ENCODE results near the gene RALB. TPM values are rescaled to one million over a fixed set of nuclear protein-coding genes. Genes with fewer than 3 reads are reported as not detected.

The RALB gene
- total RNA-seq, 1 donor from 2014 or later, result 65.9 TPM

GRCh38 chr2:120316071-120316470, 63.4 kb downstream of the RALB start:
- DNase-seq (peak; percentile 36), ATAC-seq (no peak)
- Histone ChIP-seq H3K4me1 (peaks cover 18% of the 10 kb centered on the region), H3K36me3 (no peaks in the 10 kb centered on the region), H3K4me3 (no peak overlapping the region), H3K27me3 (no peaks in the 10 kb centered on the region), H3K9me3 (no peaks in the 10 kb centered on the region), H3K27ac (no peak overlapping the region)
- TF ChIP-seq, protein P1, sequence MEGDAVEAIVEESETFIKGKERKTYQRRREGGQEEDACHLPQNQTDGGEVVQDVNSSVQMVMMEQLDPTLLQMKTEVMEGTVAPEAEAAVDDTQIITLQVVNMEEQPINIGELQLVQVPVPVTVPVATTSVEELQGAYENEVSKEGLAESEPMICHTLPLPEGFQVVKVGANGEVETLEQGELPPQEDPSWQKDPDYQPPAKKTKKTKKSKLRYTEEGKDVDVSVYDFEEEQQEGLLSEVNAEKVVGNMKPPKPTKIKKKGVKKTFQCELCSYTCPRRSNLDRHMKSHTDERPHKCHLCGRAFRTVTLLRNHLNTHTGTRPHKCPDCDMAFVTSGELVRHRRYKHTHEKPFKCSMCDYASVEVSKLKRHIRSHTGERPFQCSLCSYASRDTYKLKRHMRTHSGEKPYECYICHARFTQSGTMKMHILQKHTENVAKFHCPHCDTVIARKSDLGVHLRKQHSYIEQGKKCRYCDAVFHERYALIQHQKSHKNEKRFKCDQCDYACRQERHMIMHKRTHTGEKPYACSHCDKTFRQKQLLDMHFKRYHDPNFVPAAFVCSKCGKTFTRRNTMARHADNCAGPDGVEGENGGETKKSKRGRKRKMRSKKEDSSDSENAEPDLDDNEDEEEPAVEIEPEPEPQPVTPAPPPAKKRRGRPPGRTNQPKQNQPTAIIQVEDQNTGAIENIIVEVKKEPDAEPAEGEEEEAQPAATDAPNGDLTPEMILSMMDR (IDR thresholded peaks at IDR 0.05), result no peak
- intact Hi-C loops (cut with DNase I), result loop anchor here (10.0 kb wide), 1 partner anchor 91 kb away; the partner anchor contains the start of gene TMEM185B

DNA sequence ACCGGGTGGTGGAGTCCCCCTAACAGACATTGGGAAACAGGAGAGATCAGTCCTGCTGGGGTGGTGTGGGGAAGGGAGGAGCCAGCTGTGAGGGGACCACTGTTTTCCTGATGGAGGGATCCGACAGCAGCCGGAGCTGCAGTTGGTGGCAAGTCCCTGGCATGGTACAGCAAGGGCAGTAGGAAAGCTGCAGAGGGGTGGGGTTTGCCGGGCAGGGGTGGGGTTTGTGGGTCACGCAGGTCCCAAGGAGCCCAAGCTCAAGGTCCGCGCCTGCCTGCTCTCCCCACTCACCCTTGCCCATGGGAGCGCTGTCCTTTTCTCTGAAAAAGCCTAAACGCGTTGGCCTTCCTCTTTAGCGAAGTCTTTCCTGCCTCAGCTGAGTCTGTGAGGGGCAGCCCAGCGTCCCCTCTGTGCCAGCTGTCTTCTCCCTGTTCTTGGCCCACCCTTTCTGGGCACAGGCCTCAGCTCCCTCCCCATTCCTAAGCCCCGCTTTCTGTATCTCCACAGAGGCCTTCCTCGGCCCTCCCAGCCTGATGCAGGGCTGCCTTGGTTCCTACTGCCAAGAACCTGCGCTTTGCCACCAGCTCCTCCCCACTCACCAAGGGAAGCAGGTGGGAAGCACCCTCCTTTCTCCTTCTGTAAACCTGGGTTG, 64.0 kb downstream of the RALB start:
- TF ChIP-seq, protein P1 (IDR thresholded peaks at IDR 0.05), result no peak
- no peak overlapping the region for H3K4me3 ChIP-seq
- peaks cover 18% of the 10 kb centered on the region for H3K4me1 ChIP-seq
- H3K9me3 ChIP-seq, result no peaks in the 10 kb centered on the region
- no peak overlapping the region for H3K27ac ChIP-seq
- DNase-seq (peak; percentile 46), ATAC-seq (no peak)
- intact Hi-C loops (cut with DNase I), result loop anchor here (10.0 kb wide), 1 partner anchor 92 kb away; the partner anchor contains the start of gene TMEM185B
- no peaks in the 10 kb centered on the region for H3K27me3 ChIP-seq
- no peaks in the 10 kb centered on the region for H3K36me3 ChIP-seq

- DNase-seq (peak; percentile 27), ATAC-seq (no peak)
- H3K27ac ChIP-seq, result no peak overlapping the region
- no peaks in the 10 kb centered on the region for H3K27me3 ChIP-seq
- H3K36me3 ChIP-seq, result no peaks in the 10 kb centered on the region
- peaks cover 18% of the 10 kb centered on the region for H3K4me1 ChIP-seq
- no peak overlapping the region for H3K4me3 ChIP-seq
- TF ChIP-seq, protein P1 (IDR thresholded peaks at IDR 0.05), result no peak
- intact Hi-C loops (cut with DNase I), result loop anchor here (10.0 kb wide), 1 partner anchor 92 kb away; the partner anchor contains the start of gene TMEM185B
- no peaks in the 10 kb centered on the region for H3K9me3 ChIP-seq
Measured at GRCh38 chr2:120317180-120317533, 64.5 kb downstream of the RALB start.

GRCh38 chr2:120317916-120318315, 65.3 kb downstream of the RALB start:
- DNase-seq (peak; percentile 20), ATAC-seq (no peak)
- no peaks in the 10 kb centered on the region for H3K9me3 ChIP-seq
- H3K36me3 ChIP-seq, result no peaks in the 10 kb centered on the region
- intact Hi-C loops (cut with DNase I), result loop anchor here (10.0 kb wide), 1 partner anchor 93 kb away; the partner anchor contains the start of gene TMEM185B
- H3K27me3 ChIP-seq, result no peaks in the 10 kb centered on the region
- TF ChIP-seq, protein P1 (IDR thresholded peaks at IDR 0.05), result no peak
- no peak overlapping the region for H3K4me3 ChIP-seq
- no peak overlapping the region for H3K27ac ChIP-seq
- H3K4me1 ChIP-seq, result peaks cover 10% of the 10 kb centered on the region

- intact Hi-C loops (cut with DNase I), result loop anchor here (10.0 kb wide), 1 partner anchor 94 kb away; the partner anchor contains the start of gene TMEM185B
- peaks cover 9% of the 10 kb centered on the region for H3K4me1 ChIP-seq
- ATAC-seq, result no peak
- H3K9me3 ChIP-seq, result no peaks in the 10 kb centered on the region
- H3K36me3 ChIP-seq, result no peaks in the 10 kb centered on the region
- DNase-seq, result no peak
- H3K27me3 ChIP-seq, result no peaks in the 10 kb centered on the region
- TF ChIP-seq, protein P1 (IDR thresholded peaks at IDR 0.05), result no peak
- no peak overlapping the region for H3K27ac ChIP-seq
- H3K4me3 ChIP-seq, result no peak overlapping the region
Measured at GRCh38 chr2:120318626-120319025, 66.0 kb downstream of the RALB start.

Data from upper lobe of right lung (tissue), 1 donor.